ENCODE data around the gene CD48.

The CD48 gene

DNA sequence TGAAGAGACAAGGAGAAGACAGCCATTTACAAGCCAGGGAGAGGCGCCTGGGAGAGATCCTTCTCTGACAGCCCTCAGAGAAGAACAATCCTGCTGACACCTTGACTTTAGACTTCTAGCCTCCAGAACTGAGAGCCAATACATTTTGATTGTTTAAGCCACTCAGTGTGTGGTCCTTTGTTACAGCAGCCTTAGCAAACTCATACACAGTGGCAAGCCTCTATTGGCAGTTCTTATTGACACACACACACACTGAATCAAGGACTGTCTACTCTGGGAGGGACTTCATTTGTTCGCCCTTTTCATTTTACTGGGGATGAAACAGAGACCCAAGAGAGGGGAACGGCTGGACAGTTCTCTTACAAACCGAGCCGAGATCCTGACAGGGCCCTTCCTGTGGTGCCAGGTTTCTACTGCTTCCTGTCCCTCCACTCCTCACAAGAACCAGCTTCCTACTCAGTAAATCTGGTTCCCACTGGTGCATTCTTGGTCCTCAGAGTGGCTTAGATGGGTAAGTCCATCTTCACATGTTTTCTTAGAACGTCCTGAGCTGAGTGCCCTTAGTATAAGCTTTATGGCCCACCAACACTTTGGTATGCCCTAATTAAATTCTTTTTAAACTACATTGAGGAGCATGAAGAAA is 79.5 kb downstream of the CD48 start:
- no peak for DNase-seq (ENCODE audit: low spot score)

DNA sequence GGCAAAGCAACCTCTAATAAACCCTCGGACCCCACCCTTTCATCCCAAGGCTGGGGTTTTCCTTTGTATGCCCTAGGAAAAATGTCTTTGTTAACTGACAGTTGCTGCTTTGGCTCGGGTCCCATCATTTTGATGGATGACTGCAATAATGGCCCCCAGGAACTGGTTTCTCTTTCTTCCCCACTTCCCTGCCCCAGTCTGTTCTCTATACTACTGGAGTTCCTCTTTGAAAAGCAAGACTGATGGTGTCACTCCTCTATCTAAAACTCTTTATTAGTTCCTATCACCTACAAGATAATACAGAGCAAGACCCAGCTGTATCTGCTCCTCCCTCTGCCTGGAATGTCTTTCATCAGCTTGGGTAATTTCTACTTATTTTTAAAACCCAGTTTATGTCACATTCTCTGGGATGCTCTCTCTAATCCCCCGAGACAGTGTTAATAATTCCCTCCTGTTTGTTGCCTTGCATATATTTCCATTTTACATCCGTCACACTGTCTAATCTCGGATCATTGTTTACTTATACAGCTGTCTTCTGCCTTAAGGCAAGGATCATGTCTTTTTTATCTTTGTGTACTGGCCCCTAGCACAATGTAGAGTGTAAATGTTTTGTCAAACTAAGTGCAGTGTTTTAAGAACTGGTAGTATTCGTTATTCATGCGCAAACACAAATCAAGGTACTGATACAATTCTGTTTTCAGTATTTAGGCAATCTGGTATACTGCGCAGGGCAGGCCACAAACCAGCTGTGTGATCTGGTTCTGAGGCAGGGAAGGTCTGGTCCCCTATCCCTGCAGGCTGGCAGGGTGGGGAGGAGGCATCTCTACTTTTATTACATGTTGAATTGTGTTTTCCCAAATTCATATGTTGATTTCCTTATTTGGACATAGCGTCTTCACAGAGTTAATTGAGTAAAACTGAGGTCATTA is 80.8 kb downstream of the CD48 start:
- no peak for DNase-seq (ENCODE audit: low spot score)

DNA sequence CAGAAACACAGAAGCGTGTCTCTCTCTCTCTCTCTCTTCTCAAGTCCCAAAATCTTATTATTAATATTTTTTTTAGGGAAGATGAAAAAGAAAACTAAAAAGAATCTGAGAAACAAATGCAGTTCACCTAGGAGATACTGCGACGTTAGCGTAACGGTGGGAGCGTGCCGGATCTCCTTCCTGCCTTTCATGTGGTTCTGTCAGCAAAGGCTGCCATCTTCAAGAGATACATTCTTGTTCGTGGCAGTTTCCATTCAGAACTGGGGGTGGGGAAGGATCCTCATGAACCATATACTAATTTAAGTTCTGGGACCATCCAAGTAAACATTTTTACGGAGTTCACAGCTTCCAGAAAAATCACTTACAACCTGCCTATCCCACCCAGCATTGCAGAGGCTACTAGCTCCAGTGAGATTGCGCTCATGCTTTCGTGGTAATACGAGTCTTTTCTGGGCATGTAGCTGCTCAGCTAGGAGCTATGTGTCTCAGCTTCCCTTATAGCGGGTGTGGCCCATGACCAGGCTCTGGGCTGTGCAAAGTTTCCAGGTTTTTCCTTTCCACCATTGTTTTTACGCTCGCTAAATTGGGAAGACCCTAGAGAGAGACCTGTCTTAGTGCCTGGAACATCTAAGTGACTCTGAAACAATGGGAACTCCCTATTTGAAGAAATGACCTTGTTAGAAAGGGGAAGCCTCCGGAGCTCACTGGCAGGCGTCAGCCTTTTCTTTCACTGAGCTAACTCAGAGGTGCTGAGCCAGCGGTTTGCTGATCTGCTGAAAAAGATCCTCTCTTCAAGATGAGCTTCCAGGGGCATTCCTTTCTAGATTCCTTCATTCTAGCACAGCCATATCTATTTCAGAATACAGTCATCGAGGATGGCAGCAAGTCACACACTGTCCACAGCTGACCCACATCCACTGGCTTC is 82.1 kb downstream of the CD48 start:
- no peak for DNase-seq (ENCODE audit: low spot score)

DNA sequence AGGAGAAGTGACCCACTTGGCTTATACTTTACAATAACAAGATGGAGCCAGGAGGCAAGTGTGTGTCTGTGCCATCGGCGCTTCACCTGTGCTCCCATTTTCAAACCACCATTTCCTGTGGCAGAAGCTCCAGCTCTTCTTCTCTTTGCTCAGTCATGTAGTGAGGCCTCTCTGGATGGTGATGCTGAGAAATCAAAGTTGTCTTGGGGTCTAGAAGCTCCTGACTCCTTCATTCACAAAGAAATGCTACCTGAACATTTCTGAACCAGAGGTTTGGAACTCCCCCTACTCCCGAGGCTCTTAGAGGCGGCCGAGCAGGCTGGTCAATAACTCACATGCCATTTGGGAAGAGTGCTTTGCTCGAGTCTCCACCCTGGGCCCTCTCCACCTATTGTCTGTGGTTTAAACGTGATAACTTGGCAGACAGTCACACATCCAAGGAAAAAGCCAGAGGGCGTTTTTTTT is 82.8 kb downstream of the CD48 start:
- no peak for DNase-seq (ENCODE audit: low spot score)

Measured in D341Med (cell line).